Activated naive CD4-positive, alpha-beta T cell treated with anti-CD3 and anti-CD28 coated beads, Interleukin-2, amount 50 U/mL, for 72 hours (primary cell): ENCODE data around the gene CT47B1. TPM values are rescaled to one million over a fixed set of nuclear protein-coding genes. Genes with fewer than 3 reads are reported as not detected.
"Not testable (repeated sequence)": the region's sequence is repeated elsewhere in the genome, so short reads cannot be mapped to it uniquely, and the experiment has no call there.

Experiments used
- ATAC-seq, 2 donors: fragments of 150-1000 bp; cut with Tn5 transposase; 2 replicates each; pipeline ENCODE4 v1.10.0; 2021; ENCODE audit warnings: mild to moderate bottlenecking in 2 of 2, moderate library complexity in 2 of 2
- DNase-seq, 2 donors: peaks; one replicate each; pipeline ENCODE4 v3.0.0; 2021 to 2022; ENCODE audit warnings: low spot score in 2 of 2
- H3K27ac Mint-ChIP-seq, 2 donors: one replicate each; pipeline ENCODE4 v1.8.0; 2022; ENCODE audit warnings: mild to moderate bottlenecking in 2 of 2, mixed read lengths in 2 of 2
- H3K36me3 Mint-ChIP-seq, 2 donors: one replicate each; pipeline ENCODE4 v1.8.0; 2022; ENCODE audit warnings: mixed read lengths in 2 of 2
- H3K9me3 Mint-ChIP-seq, 2 donors: one replicate each; pipeline ENCODE4 v1.8.0; 2022; ENCODE audit warnings: mixed read lengths in 2 of 2
- total RNA-seq, 2 donors: library from RNA; stranded (reverse); gene quantifications; one replicate each; pipeline ENCODE4 v1.2.3, GENCODE V29; 2022

Gene CT47B1
- not detected for total RNA-seq

DNA sequence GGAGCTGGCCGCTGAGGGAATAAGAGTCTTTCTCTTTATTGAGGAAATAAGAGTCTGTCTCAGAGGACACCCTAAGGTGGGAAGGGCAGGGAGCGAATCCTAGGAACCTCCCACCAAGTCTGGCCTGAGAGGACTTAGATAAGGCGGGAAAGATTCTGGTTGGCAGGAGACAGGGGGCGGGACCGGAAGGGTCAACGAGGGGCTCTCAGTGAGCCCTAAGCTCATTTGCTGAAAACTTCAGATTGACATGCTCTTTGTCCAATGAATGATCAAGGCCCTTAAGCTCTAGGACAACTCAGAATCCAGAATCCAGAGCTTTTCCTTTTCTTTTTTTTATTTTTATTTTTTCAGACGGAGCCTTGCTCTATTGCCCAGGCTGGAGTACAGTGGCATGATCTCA is at the start of gene CT47B1:
TSS of gene CT47B1 (minus strand) at position 101 of the 400 bp plus-strand sequence. CDS start 196 bp downstream, outside the sequence.
- H3K36me3 Mint-ChIP-seq, ATAC-seq: not testable (repeated sequence)

GRCh38 chrX:120874678-120875557 is 748 bp downstream of the CT47B1 start:
- H3K9me3 Mint-ChIP-seq = no peaks in the 10 kb centered on the region
- ATAC-seq (no peak), DNase-seq (no peak)
- no peak overlapping the region for H3K27ac Mint-ChIP-seq
- H3K36me3 Mint-ChIP-seq = no peaks in the 10 kb centered on the region

More for the DNA sequence above, at the start of gene CT47B1:
- not testable (repeated sequence) for H3K27ac Mint-ChIP-seq, DNase-seq, H3K9me3 Mint-ChIP-seq

GRCh38 chrX:120857240-120857639 is 18.4 kb downstream of the CT47B1 start:
- no peaks in the 10 kb centered on the region for H3K9me3 Mint-ChIP-seq
- no peak for DNase-seq
- no peaks in the 10 kb centered on the region for H3K36me3 Mint-ChIP-seq
- no peak overlapping the region for H3K27ac Mint-ChIP-seq
- ATAC-seq = no peak

DNA sequence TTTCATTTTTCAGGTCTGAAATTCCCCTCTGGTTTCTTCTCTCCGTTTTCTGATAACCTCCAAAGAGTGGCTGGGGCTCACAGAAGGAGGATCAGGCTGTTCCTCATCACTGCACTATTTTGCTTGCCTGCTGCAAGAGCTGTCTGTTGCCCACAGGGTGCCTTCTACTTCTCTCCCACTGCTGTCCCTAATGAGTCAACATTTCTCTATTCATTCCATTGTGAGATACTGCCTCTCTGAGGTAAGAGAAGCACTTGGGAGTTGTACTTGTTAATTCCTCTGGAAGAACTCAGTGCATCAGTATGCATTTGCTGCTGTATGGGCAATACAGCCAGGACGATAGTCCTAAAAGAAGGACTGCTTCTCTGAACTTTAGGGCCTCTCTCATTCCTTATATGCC is 34.8 kb downstream of the CT47B1 start:
- DNase-seq (no peak), ATAC-seq (no peak)
- H3K9me3 Mint-ChIP-seq = peaks cover 0 to 4% of the 10 kb centered on the region in 2 donors
- H3K27ac Mint-ChIP-seq = no peak overlapping the region
- no peaks in the 10 kb centered on the region for H3K36me3 Mint-ChIP-seq

- DNase-seq = no peak
- no peak overlapping the region for H3K27ac Mint-ChIP-seq
- H3K9me3 Mint-ChIP-seq = peaks cover 0 to 4% of the 10 kb centered on the region in 2 donors
- ATAC-seq = no peak
- no peaks in the 10 kb centered on the region for H3K36me3 Mint-ChIP-seq
Measured at GRCh38 chrX:120839491-120839890, 36.2 kb downstream of the CT47B1 start.

GRCh38 chrX:120827213-120827612 is 48.5 kb downstream of the CT47B1 start:
- ATAC-seq, H3K27ac Mint-ChIP-seq, DNase-seq: not testable (repeated sequence)
- peaks cover 14 to 18% of the 10 kb centered on the region in 2 donors for H3K9me3 Mint-ChIP-seq
- H3K36me3 Mint-ChIP-seq = peaks cover 0 to 14% of the 10 kb centered on the region in 2 donors

- DNase-seq (no peak), ATAC-seq (no peak)
- H3K36me3 Mint-ChIP-seq = peaks cover 0 to 4% of the 10 kb centered on the region in 2 donors
- H3K9me3 Mint-ChIP-seq = peaks cover 3 to 4% of the 10 kb centered on the region in 2 donors
- no peak overlapping the region for H3K27ac Mint-ChIP-seq
Measured at GRCh38 chrX:120825146-120825545, 50.5 kb downstream of the CT47B1 start.

DNA sequence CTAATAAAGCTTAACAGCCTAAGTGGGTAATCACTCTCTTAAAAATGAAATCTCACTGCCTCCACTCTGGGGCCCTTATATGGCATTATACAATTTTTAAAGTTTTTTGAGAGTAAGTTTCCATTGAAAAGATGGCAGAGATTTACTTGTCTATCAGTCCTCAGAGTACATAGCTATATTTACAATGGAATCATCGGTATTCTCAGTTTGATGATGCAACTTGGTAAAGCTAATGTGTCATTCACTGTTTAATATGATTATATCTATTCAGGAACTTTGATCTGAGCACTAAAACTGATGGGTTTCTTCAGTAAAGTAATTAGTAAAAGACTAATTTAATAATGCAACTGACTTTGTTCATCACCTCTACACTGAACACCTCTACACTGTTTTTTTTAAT is 51.6 kb downstream of the CT47B1 start:
- no peak for DNase-seq
- Mint-ChIP-seq H3K27ac (no peak overlapping the region), H3K9me3 (no peaks in the 10 kb centered on the region), H3K36me3 (no peaks in the 10 kb centered on the region)
- no peak for ATAC-seq

DNA sequence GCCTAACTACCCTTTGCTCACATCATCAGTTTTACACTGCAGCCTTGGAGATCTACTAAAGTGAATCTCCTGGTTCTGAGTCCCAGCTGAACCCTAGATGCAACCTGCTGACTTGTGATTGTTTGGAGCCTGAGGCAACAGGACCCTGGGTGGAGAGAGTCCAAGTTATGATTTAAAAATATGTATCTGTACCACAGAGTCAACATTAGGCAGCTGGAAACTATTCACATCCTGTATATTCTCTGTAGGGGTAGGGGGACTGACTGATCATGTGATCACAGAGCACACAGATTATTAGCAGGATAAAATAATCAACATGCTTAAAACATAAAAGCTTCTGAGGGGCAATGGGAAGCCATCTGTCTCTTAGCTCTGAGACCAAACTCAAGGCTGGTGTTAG is 52.1 kb downstream of the CT47B1 start:
- no peak overlapping the region for H3K27ac Mint-ChIP-seq
- DNase-seq = no peak
- no peaks in the 10 kb centered on the region for H3K9me3 Mint-ChIP-seq
- no peak for ATAC-seq
- H3K36me3 Mint-ChIP-seq = no peaks in the 10 kb centered on the region

Other genes starting within 250 kb of the CT47B1 start
- 10 to 100 TPM; 20.4 to 28.5 TPM for gene C1GALT1C1, start 245.8 kb downstream of the CT47B1 start, total RNA-seq
- gene CT47A11, start 61.3 kb upstream of the CT47B1 start, total RNA-seq = not detected
- gene CT47A10, start 66.2 kb upstream of the CT47B1 start, total RNA-seq = not detected
- gene CT47A9, start 71.0 kb upstream of the CT47B1 start, total RNA-seq = not detected
- gene CT47A8, start 75.9 kb upstream of the CT47B1 start, total RNA-seq = not detected
- not detected for gene CT47A7, start 80.7 kb upstream of the CT47B1 start, total RNA-seq
- gene CT47A6, start 85.6 kb upstream of the CT47B1 start, total RNA-seq = not detected
- gene CT47A5, start 90.5 kb upstream of the CT47B1 start, total RNA-seq = not detected
- gene CT47A4, start 95.3 kb upstream of the CT47B1 start, total RNA-seq = not detected
- not detected for gene CT47A3, start 100.2 kb upstream of the CT47B1 start, total RNA-seq
- not detected for gene CT47A2, start 105.1 kb upstream of the CT47B1 start, total RNA-seq
- not detected for gene CT47A1, start 109.9 kb upstream of the CT47B1 start, total RNA-seq
- gene GLUD2, start 171.7 kb upstream of the CT47B1 start, total RNA-seq = under 1 TPM in 1 of 2 donors, not detected in 1; 0.36 TPM